ENCODE data around the gene CCDC88C.

The CCDC88C gene

GRCh38 chr14:91352053-91352452, 65.6 kb downstream of the CCDC88C start:
- no peak overlapping the region for H3K4me3 ChIP-seq (replicated peaks; ENCODE audit: low read depth, low read length)
- DNase-seq (ENCODE audit: extremely low read depth, low read depth), result no peak
- TF ChIP-seq, protein P1, sequence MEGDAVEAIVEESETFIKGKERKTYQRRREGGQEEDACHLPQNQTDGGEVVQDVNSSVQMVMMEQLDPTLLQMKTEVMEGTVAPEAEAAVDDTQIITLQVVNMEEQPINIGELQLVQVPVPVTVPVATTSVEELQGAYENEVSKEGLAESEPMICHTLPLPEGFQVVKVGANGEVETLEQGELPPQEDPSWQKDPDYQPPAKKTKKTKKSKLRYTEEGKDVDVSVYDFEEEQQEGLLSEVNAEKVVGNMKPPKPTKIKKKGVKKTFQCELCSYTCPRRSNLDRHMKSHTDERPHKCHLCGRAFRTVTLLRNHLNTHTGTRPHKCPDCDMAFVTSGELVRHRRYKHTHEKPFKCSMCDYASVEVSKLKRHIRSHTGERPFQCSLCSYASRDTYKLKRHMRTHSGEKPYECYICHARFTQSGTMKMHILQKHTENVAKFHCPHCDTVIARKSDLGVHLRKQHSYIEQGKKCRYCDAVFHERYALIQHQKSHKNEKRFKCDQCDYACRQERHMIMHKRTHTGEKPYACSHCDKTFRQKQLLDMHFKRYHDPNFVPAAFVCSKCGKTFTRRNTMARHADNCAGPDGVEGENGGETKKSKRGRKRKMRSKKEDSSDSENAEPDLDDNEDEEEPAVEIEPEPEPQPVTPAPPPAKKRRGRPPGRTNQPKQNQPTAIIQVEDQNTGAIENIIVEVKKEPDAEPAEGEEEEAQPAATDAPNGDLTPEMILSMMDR (IDR thresholded peaks at IDR 0.05; ENCODE audit: low read depth, low read length, missing control alignments), result no peak

GRCh38 chr14:91351512-91351862, 66.1 kb downstream of the CCDC88C start:
- TF ChIP-seq, protein P1 (IDR thresholded peaks at IDR 0.05; ENCODE audit: low read depth, low read length, missing control alignments), result no peak
- H3K4me3 ChIP-seq (replicated peaks; ENCODE audit: low read depth, low read length), result no peak overlapping the region

DNA sequence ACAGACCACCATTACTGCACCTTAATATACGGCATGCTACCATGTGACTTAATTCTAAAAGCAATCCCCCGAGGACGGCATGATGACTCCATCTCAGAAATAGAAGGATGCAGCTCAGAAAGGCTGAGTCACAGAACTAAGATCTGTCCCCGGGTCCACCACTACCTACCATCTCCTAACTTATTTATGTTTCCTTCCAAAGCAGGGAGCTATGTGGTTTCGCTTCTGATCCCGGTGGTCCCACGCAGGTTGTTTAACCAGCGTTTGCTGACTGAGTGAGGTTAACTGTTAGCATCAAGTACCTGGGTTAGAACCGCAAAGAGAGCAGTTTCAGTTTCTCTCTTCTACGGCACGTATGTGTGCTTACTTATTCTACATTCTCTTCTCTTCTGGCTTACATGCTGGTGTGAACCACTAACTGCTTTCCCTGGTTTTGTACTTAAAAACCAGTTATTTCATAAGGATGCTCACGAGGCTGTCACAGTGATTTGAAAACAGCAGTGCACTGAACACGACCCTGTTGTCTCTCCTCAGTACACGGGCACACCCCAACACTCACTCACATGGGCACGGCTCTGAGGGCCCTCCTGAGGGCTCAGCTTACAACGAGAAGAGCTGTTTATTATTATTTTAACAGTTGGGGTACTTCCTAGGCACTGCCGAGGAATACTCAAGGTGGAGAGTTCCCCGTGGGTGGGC, 66.7 kb downstream of the CCDC88C start:
- no peak overlapping the region for H3K4me3 ChIP-seq (replicated peaks; ENCODE audit: low read depth, low read length)
- TF ChIP-seq, protein P1 (IDR thresholded peaks at IDR 0.05; ENCODE audit: low read depth, low read length, missing control alignments), result no peak
- DNase-seq (ENCODE audit: extremely low read depth, low read depth), result no peak

More at GRCh38 chr14:91351512-91351862, 66.1 kb downstream of the CCDC88C start:
- no peak for DNase-seq (ENCODE audit: extremely low read depth, low read depth)

DNA sequence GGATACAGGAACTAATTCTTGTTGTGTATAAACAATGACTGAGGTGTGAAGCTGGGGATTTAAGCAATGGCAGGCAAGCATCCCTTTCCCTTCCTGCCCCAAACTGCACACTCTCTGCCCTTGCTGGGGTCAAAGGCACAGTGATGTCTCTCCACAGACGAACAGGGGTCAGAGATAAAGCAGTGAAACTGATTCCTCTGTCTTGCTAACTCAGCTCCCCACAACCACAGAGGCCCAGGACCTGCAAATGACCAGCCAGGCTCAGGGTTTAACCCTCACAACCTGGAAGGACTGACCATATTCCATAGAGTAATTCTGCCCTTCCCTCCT, 67.2 kb downstream of the CCDC88C start:
- no peak for DNase-seq (ENCODE audit: extremely low read depth, low read depth)
- TF ChIP-seq, protein P1 (IDR thresholded peaks at IDR 0.05; ENCODE audit: low read depth, low read length, missing control alignments), result no peak
- H3K4me3 ChIP-seq (replicated peaks; ENCODE audit: low read depth, low read length), result no peak overlapping the region

DNA sequence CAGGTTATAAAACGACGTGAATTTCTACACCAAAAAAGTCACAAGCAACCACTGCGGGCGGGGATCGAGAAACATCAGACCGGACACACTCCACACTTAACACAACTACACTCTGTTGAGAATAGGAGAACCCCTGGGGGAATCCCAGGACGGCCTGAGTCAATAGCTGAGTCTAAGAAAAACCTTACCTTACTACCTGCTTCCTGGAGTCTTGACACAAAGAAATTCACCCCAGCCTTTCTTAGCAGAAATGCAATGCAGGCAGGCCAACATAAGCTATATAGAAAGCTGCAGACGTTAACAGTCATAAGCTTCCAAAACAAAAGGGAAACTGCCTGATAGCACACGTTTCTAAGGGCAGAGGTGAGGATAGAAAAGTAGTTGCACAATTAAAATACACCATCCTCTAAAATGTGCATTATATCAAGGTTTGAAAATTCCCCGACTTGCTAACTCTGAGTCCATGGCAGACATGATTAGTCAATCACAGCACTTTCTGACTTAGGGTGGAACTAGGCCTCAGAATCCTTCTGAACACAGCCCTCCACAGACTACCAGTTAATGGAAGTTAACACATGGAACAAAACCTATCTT, 68.0 kb downstream of the CCDC88C start:
- TF ChIP-seq, protein P1 (IDR thresholded peaks at IDR 0.05; ENCODE audit: low read depth, low read length, missing control alignments), result no peak
- no peak for DNase-seq (ENCODE audit: extremely low read depth, low read depth)
- no peak overlapping the region for H3K4me3 ChIP-seq (replicated peaks; ENCODE audit: low read depth, low read length)

- TF ChIP-seq, protein P1 (IDR thresholded peaks at IDR 0.05; ENCODE audit: low read depth, low read length, missing control alignments), result no peak
- H3K4me3 ChIP-seq (replicated peaks; ENCODE audit: low read depth, low read length), result no peak overlapping the region
- no peak for DNase-seq (ENCODE audit: extremely low read depth, low read depth)
These were observed 68.7 kb downstream of the CCDC88C start for GRCh38 chr14:91348845-91349465.
